Measurements from ENCODE around the gene DERL2.
A peak's percentile ranks its signal among the peaks of the same experiment; 100 is the strongest.

Gene DERL2

DNA sequence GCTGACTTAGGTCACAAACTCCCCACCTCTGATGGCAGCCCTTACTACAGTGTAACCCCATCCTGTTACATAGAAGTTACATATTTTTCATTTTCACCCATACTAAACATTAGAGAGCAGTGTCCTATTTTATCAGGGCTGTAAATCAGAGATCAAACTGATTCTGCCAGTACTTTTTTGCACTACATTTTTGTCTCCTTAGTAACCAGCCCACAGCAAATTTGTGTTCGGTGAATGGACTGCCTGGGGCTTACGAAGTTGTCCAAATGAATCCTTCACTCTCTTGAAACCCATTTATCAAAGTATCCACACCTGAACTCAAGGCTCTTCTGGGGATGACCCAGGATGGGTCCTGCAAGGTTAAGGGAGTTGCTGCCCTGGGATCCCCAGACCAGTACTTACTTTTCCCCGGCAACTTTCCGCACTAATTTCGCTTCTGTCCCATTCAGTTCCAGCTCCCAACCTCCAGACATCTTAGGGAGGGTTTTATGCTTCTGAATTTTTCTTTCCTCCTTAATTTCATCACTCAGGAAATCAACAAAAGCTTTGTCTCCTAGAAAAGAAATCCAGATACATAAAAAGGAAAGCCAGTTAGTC lies 48.2 kb downstream of the DERL2 start:
- TF ChIP-seq POLR2AphosphoS5 (IDR thresholded peaks at IDR 0.05; ENCODE audit: low read depth, low read length): no peak
- TF ChIP-seq FOXP2 (optimal IDR thresholded peaks at IDR 0.05; ENCODE audit: borderline replicate concordance, extremely low read depth, extremely low read length, insufficient read depth): no peak
- TF ChIP-seq SIN3A (IDR thresholded peaks at IDR 0.05; ENCODE audit: borderline replicate concordance, insufficient read depth, low read length): no peak
- TF ChIP-seq, protein P1, sequence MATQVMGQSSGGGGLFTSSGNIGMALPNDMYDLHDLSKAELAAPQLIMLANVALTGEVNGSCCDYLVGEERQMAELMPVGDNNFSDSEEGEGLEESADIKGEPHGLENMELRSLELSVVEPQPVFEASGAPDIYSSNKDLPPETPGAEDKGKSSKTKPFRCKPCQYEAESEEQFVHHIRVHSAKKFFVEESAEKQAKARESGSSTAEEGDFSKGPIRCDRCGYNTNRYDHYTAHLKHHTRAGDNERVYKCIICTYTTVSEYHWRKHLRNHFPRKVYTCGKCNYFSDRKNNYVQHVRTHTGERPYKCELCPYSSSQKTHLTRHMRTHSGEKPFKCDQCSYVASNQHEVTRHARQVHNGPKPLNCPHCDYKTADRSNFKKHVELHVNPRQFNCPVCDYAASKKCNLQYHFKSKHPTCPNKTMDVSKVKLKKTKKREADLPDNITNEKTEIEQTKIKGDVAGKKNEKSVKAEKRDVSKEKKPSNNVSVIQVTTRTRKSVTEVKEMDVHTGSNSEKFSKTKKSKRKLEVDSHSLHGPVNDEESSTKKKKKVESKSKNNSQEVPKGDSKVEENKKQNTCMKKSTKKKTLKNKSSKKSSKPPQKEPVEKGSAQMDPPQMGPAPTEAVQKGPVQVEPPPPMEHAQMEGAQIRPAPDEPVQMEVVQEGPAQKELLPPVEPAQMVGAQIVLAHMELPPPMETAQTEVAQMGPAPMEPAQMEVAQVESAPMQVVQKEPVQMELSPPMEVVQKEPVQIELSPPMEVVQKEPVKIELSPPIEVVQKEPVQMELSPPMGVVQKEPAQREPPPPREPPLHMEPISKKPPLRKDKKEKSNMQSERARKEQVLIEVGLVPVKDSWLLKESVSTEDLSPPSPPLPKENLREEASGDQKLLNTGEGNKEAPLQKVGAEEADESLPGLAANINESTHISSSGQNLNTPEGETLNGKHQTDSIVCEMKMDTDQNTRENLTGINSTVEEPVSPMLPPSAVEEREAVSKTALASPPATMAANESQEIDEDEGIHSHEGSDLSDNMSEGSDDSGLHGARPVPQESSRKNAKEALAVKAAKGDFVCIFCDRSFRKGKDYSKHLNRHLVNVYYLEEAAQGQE (IDR thresholded peaks at IDR 0.05; ENCODE audit: insufficient read depth in 1 of 2, low read depth in 2 of 2, low read length in 2 of 2): no peak
- TF ChIP-seq TAF1 (IDR thresholded peaks at IDR 0.05; ENCODE audit: borderline replicate concordance, insufficient read depth, low read length): no peak

DNA sequence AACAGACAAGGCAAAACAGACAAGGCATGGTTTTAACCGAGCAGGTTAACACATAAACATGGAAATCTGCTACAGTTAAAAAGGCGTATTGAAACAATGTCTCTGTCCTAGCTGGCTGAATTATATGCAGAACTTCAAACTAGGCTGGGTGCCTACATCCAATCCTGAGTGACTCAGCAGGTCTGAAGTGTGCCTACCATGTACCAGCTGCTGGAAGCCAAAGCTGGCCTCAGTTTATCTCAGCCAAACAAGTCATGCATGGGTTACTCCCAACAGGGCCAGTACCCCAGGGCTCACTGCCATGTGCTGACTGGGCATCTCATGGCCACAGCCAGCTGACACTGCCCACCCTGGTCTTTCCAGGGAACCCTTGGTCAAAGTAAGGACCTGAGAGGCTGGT lies 51.0 kb downstream of the DERL2 start:
- TF ChIP-seq POLR2AphosphoS5 (IDR thresholded peaks at IDR 0.05; ENCODE audit: low read depth, low read length): 0 out of 2 replicates have a peak, but pooled peaks have one; percentile 1
- no peak for TF ChIP-seq FOXP2 (optimal IDR thresholded peaks at IDR 0.05; ENCODE audit: borderline replicate concordance, extremely low read depth, extremely low read length, insufficient read depth)

DNA sequence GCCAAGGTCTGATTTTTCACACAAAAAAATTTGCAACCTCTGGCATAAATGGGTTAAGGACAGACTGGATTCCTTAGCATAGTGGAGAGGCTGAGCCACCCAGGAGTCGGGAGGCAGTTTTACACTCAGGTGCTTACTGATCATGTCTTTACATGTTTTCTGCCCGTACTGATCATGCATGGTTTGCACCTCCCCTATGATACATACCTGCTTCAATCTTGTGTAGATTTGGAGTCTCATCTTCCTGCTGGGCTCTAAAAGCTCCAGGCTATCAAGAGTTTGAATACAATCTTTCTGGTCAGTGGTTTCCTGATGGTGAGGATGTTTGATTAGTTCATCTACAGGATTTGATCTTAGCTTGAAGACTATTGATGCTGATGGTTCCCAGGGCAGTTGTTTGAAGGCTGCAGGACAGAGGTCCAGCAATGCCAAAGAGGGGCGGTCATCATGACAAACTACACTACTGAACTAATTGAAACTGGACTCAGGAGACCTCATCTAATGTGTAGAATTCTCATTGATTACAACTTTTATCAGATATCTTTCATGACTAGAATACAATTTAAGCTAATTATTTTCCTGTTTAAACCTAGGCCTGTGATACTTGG lies 53.9 kb downstream of the DERL2 start:
- TF ChIP-seq SIN3A (IDR thresholded peaks at IDR 0.05; ENCODE audit: borderline replicate concordance, insufficient read depth, low read length) (no peak), POLR2AphosphoS5 (IDR thresholded peaks at IDR 0.05; ENCODE audit: low read depth, low read length) (peak; percentile 76), TAF1 (IDR thresholded peaks at IDR 0.05; ENCODE audit: borderline replicate concordance, insufficient read depth, low read length) (no peak)
- TF ChIP-seq, protein P1 (IDR thresholded peaks at IDR 0.05; ENCODE audit: insufficient read depth in 1 of 2, low read depth in 2 of 2, low read length in 2 of 2): no peak

DNA sequence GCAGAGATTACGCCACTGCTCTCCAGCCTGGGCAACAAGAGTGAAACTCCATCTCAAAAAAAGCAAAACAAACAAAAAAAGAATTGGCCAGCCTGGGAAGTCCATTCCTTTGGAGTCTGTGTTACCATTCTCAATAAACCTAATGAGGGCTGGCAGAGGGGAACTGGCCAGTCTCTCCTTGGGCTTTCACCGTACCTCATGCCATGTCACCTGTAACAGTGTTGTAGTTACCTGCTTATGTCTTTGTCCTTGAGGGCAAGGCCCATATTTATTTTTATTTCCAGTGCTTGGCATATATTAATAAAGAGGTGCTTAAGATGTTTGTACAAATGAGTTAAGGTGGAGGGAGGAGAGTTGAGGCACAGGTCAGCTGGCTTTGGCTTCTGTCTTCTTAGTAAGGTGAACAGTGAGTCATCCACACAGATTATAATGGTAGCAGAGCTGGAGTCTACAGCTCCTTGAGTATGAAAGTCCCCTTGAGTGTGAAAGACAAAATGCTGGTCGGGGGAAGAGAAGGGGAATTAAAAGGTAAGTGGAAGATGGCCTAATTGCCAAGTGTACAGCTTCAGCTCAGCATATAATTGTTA lies 55.5 kb downstream of the DERL2 start:
- TF ChIP-seq POLR2AphosphoS5 (IDR thresholded peaks at IDR 0.05; ENCODE audit: low read depth, low read length) (no peak), SIN3A (IDR thresholded peaks at IDR 0.05; ENCODE audit: borderline replicate concordance, insufficient read depth, low read length) (no peak), FOXP2 (optimal IDR thresholded peaks at IDR 0.05; ENCODE audit: borderline replicate concordance, extremely low read depth, extremely low read length, insufficient read depth) (no peak)
- TF ChIP-seq, protein P1 (IDR thresholded peaks at IDR 0.05; ENCODE audit: insufficient read depth in 1 of 2, low read depth in 2 of 2, low read length in 2 of 2): no peak

DNA sequence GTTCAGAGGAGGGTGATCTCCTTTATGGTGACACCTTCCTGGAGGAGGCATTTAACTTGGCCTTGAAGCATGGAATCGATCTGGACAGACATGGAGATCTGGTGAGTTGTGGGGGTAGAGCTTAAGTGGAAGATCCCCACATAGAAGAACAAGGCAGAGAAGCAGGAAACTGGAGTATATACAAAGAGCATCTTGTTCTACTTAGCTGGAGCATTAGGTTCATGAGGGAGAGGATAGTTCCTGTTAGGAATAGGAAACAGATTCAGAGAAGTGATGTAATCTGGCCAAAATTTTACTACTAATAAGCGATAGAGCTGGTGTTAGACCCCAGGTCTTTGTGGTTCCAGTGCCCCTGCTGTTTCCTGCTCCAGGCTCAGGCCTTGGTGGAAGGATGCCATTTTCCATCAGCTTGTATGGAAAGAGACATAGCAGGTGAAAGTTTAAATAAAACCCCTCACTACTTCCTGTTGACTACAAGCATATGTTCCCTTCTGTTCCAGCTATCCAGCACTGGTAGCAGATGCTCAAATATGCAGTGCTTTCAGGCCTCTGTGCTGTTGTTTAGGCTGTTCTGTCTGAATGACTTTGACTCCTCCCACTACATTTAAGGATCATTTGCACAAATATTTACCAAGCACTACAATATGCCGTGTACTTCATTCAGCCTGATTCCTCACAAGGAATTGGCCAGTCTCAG lies 56.6 kb downstream of the DERL2 start:
- TF ChIP-seq POLR2AphosphoS5 (IDR thresholded peaks at IDR 0.05; ENCODE audit: low read depth, low read length) (no peak), FOXP2 (optimal IDR thresholded peaks at IDR 0.05; ENCODE audit: borderline replicate concordance, extremely low read depth, extremely low read length, insufficient read depth) (no peak), SIN3A (IDR thresholded peaks at IDR 0.05; ENCODE audit: borderline replicate concordance, insufficient read depth, low read length) (no peak)
- TF ChIP-seq, protein P1 (IDR thresholded peaks at IDR 0.05; ENCODE audit: insufficient read depth in 1 of 2, low read depth in 2 of 2, low read length in 2 of 2): 0 out of 4 replicates have a peak, but pooled peaks have one; percentile 9 to 24
